GM23248 (cell line): Measurements from ENCODE around the gene RIPK3. TPM values are rescaled to one million over a fixed set of nuclear protein-coding genes. Genes with fewer than 3 reads are reported as not detected.

Experiments
- DNase-seq: peaks from one replicate; pipeline ENCODE4 v3.0.0-alpha.2; 2015
- H2AFZ ChIP-seq: fragments of 200-600 bp; sonication (generic); 2 replicates; pipeline ENCODE4 v1.6.1; 2016; ENCODE audit warnings: antibody characterized with exemption
- H3F3A ChIP-seq: fragments of 200-600 bp; sonication (generic); 2 replicates; pipeline ENCODE4 v1.6.1; 2016; ENCODE audit warnings: mild to moderate bottlenecking, antibody characterized with exemption, mixed run types; ENCODE audit not compliant: insufficient read depth
- H3K27ac ChIP-seq: fragments of 200-600 bp; sonication (generic); 2 replicates; pipeline ENCODE4 v1.5.1; 2016; ENCODE audit warnings: mild to moderate bottlenecking
- H3K27me3 ChIP-seq: fragments of 200-600 bp; sonication (generic); replicated peaks from 2 replicates; pipeline ENCODE4 v1.6.1; 2016; ENCODE audit warnings: mild to moderate bottlenecking; ENCODE audit not compliant: insufficient read depth
- H3K36me3 ChIP-seq: fragments of 200-600 bp; sonication (generic); 2 replicates; pipeline ENCODE4 v1.6.1; 2016; ENCODE audit warnings: low read depth, mild to moderate bottlenecking
- H3K4me1 ChIP-seq: fragments of 200-600 bp; sonication (generic); 2 replicates; pipeline ENCODE4 v1.6.1; 2016; ENCODE audit warnings: mild to moderate bottlenecking; ENCODE audit not compliant: insufficient read depth
- H3K4me2 ChIP-seq: fragments of 200-600 bp; sonication (generic); one replicate; pipeline ENCODE4 v1.6.1; 2016; ENCODE audit warnings: mild to moderate bottlenecking; ENCODE audit not compliant: unreplicated experiment
- H3K4me3 ChIP-seq: fragments of 200-600 bp; sonication (generic); 2 replicates; pipeline ENCODE4 v1.5.1; 2016; ENCODE audit warnings: mild to moderate bottlenecking
- H3K79me2 ChIP-seq: fragments of 200-600 bp; sonication (generic); 2 replicates; pipeline ENCODE4 v1.6.1; 2016; ENCODE audit warnings: mild to moderate bottlenecking; ENCODE audit not compliant: insufficient read depth
- H3K9ac ChIP-seq: fragments of 200-600 bp; sonication (generic); 2 replicates; pipeline ENCODE4 v1.6.1; 2016; ENCODE audit warnings: mild to moderate bottlenecking
- H3K9me2 ChIP-seq: fragments of 200-600 bp; sonication (generic); 2 replicates; pipeline ENCODE4 v1.6.1; 2016; ENCODE audit warnings: mixed run types, mild to moderate bottlenecking, moderate library complexity; ENCODE audit not compliant: insufficient read depth
- H3K9me3 ChIP-seq: fragments of 200-600 bp; sonication (generic); one replicate; pipeline ENCODE4 v1.6.1; 2017; ENCODE audit warnings: low read depth
- H4K20me1 ChIP-seq: fragments of 200-600 bp; sonication (generic); 2 replicates; pipeline ENCODE4 v1.6.0; 2016; ENCODE audit not compliant: insufficient read depth
- EZH2 ChIP-seq: fragments of 200-600 bp; sonication (generic); IDR thresholded peaks from 2 replicates; pipeline ENCODE4 v1.6.1; 2018; ENCODE audit warnings: antibody characterized with exemption, mild to moderate bottlenecking; ENCODE audit not compliant: insufficient read depth, poor library complexity, severe bottlenecking
- EZH2phosphoT487 ChIP-seq: fragments of 200-600 bp; sonication (generic); IDR thresholded peaks from 2 replicates; pipeline ENCODE4 v1.6.1; 2018; ENCODE audit warnings: antibody characterized with exemption, moderate library complexity, mild to moderate bottlenecking, low read depth; ENCODE audit not compliant: insufficient read depth
- WGBS, 2 experiments: methylation state at CpG; one replicate each; pipeline ENCODE4 v1.1.6; 2015 to 2017; ENCODE audit warnings: low lambda C conversion rate in 2 of 2, low coverage in 1 of 2; ENCODE audit errors: missing lambda C conversion rate in 2 of 2; 5-methylcytosine and 5-hydroxymethylcytosine counted together
- in situ Hi-C: fragments of 300-500 bp; cut with MboI; formaldehyde crosslinking; loops from 2 replicates; pipeline ENCODE4 v1.15.0; 2020
- polyA plus RNA-seq: library from polyadenylated mRNA; unstranded; fragments of >200 nt; fragmentation: Nextera tagmentation; extraction: Ambion mirVana; gene quantifications from 2 replicates; pipeline ENCODE4 v1.2.1, GENCODE V29; 2016
- total RNA-seq: library from RNA; depleted of rRNA; stranded (reverse); fragments of >200 nt; shearing (Covaris generic); gene quantifications from 2 replicates; pipeline ENCODE4 v1.2.3, GENCODE V29; 2014

Gene RIPK3
- total and polyA plus RNA-seq, 2 experiments from 2014 or later: 2.2 to 5.1 TPM

DNA sequence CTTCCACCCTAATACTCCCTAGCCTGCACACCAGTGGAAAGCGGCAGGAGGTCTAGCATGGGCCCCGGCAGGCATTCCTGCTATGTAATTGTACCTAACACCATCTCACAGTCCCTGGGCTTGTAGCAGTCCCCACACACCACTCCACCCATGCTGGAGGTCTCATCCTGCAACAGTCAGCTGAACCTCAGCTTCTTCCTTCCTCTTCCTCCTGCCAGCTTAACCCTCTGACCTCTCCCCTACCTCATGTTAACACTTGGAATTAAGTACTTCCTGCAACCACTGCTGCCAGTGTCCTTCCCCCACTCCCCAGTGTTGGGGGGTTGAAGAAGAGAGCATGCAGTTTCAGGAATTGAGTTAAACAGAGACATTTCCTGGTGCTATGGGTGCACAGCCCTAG, 12.5 kb downstream of the RIPK3 start:
- Histone ChIP-seq H3F3A (no peaks in the 10 kb centered on the region), H3K4me1 (no peaks in the 10 kb centered on the region), H3K9ac (no peak overlapping the region), H3K9me2 (no peaks in the 10 kb centered on the region), H3K36me3 (no peaks in the 10 kb centered on the region), H3K9me3 (no peaks in the 10 kb centered on the region), H3K4me2 (no peak overlapping the region), H2AFZ (no peak overlapping the region), H3K27me3 (no peaks in the 10 kb centered on the region), H3K27ac (no peak overlapping the region), H3K79me2 (no peaks in the 10 kb centered on the region), H3K4me3 (no peak overlapping the region), H4K20me1 (no peaks in the 10 kb centered on the region)
- no peak for DNase-seq
- in situ Hi-C loops: no loop called here
- WGBS, 2 experiments: 29 to 49% methylated on average over 2 of the region's 2 CpGs
- no peak for TF ChIP-seq EZH2phosphoT487
- TF ChIP-seq EZH2: no peak

DNA sequence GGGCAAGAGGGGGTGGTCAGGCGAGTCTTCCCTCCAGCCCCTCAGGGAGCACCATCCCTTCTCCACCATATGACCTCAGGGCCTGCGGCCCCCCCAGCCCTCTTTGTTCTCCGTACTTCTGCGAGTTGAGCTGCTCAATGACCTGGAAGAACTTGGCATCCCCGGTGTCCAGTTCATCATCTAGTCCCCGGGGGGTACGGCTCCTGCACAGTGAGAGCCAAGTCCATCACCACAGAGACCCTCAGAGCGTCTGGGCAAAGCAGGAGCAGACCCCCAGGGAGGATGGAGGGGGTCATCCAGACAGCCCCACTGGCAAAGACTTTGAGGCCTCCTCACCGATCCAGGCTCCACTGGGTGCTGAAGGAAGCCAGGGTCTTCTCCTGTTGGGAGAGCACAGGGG, 13.8 kb downstream of the RIPK3 start:
- Histone ChIP-seq H3K79me2 (no peaks in the 10 kb centered on the region), H3F3A (no peaks in the 10 kb centered on the region), H3K9me3 (no peaks in the 10 kb centered on the region), H3K4me2 (no peak overlapping the region), H2AFZ (no peak overlapping the region), H3K4me3 (no peak overlapping the region), H3K27ac (no peak overlapping the region), H3K36me3 (no peaks in the 10 kb centered on the region), H3K9ac (no peak overlapping the region), H3K27me3 (no peaks in the 10 kb centered on the region), H4K20me1 (no peaks in the 10 kb centered on the region), H3K9me2 (no peaks in the 10 kb centered on the region), H3K4me1 (no peaks in the 10 kb centered on the region)
- no peak for DNase-seq
- 57 to 67% methylated on average over 8 to 9 of the region's 9 CpGs for WGBS, 2 experiments
- in situ Hi-C loops: no loop called here
- no peak for TF ChIP-seq EZH2phosphoT487
- TF ChIP-seq EZH2: no peak

DNA sequence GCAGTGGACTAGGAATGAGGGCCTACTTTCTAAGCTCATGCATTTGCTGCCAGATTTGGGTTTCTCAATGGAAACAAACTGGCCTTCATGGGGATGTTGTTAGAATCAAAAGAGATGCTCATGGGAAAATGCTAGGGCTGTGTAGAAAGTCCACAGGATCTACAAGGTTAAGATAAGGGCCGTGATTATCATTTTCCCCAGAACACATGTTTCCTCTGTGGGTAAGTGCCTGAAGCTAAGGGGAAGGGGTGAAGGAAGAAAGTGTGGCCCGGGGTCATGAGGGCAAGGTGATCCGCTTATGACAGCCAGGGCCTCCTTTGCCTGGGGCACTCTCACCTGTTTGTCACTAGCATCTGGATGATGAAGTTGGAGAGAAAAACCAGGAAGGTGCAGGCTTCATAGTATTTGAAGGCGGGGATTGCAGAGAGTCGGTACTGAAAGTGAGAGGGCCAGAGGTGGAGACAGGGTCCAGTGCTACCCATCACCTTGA, 14.7 kb downstream of the RIPK3 start:
- no peaks in the 10 kb centered on the region for H3F3A ChIP-seq
- no peak overlapping the region for H3K27ac ChIP-seq
- no peaks in the 10 kb centered on the region for H3K4me1 ChIP-seq
- no peaks in the 10 kb centered on the region for H4K20me1 ChIP-seq
- no peak overlapping the region for H3K4me3 ChIP-seq
- in situ Hi-C loops: no loop called here
- no peaks in the 10 kb centered on the region for H3K9me3 ChIP-seq
- no peak for DNase-seq
- 72 to 82% methylated on average over 5 of the region's 5 CpGs for WGBS, 2 experiments
- H2AFZ ChIP-seq: no peak overlapping the region
- no peaks in the 10 kb centered on the region for H3K36me3 ChIP-seq
- H3K27me3 ChIP-seq: no peaks in the 10 kb centered on the region; the same call in 1 of the 2 replicates
- H3K4me2 ChIP-seq: no peak overlapping the region
- no peaks in the 10 kb centered on the region for H3K79me2 ChIP-seq
- H3K9me2 ChIP-seq: no peaks in the 10 kb centered on the region
- TF ChIP-seq EZH2: no peak
- TF ChIP-seq EZH2phosphoT487: no peak
- H3K9ac ChIP-seq: no peak overlapping the region

DNA sequence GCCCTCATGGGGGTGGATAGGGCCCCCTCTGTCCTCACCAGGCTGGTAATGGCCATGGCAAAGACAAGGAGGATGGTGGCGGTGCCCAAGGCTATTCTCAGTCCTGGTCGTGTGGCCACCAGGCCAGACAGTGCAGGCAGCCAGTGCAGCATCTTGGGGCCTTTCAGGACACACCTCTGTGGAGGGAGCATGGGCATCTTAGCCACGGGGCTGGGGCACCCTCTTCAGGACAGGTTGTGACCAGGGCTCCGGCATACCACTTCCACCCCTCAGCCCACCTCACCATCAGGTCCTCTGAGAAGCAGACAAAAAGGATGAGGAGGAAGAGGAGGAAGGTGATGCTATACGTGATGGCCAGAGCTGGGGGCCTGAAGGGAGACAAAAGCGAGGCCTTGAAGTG, 15.8 kb downstream of the RIPK3 start:
- Histone ChIP-seq H3K4me1 (no peaks in the 10 kb centered on the region), H3K9me3 (no peaks in the 10 kb centered on the region), H3K4me2 (no peak overlapping the region), H3K9me2 (no peaks in the 10 kb centered on the region), H3K27me3 (no peaks in the 10 kb centered on the region; the same call in 1 of the 2 replicates), H3K27ac (no peak overlapping the region), H3K36me3 (no peaks in the 10 kb centered on the region), H3K4me3 (no peak overlapping the region), H3K9ac (no peak overlapping the region), H2AFZ (no peak overlapping the region), H3K79me2 (no peaks in the 10 kb centered on the region), H4K20me1 (no peaks in the 10 kb centered on the region), H3F3A (no peaks in the 10 kb centered on the region)
- in situ Hi-C loops: no loop called here
- no peak for DNase-seq
- TF ChIP-seq EZH2phosphoT487 (no peak), EZH2 (no peak)
- WGBS, 2 experiments: 62 to 65% methylated on average over 6 of the region's 6 CpGs

GRCh38 chr14:24323341-24323740, 16.4 kb downstream of the RIPK3 start:
- H3K9me3 ChIP-seq: no peaks in the 10 kb centered on the region
- WGBS, 2 experiments: 10% methylated on average over 3 of the region's 3 CpGs
- no peak overlapping the region for H2AFZ ChIP-seq
- no peaks in the 10 kb centered on the region for H3K36me3 ChIP-seq
- H3K4me1 ChIP-seq: no peaks in the 10 kb centered on the region
- H3K9me2 ChIP-seq: no peaks in the 10 kb centered on the region
- peak; percentile 39 for DNase-seq
- H4K20me1 ChIP-seq: no peaks in the 10 kb centered on the region
- H3K79me2 ChIP-seq: no peaks in the 10 kb centered on the region
- H3K27me3 ChIP-seq: no peaks in the 10 kb centered on the region; the same call in 1 of the 2 replicates
- H3K4me3 ChIP-seq: no peak overlapping the region
- no peak overlapping the region for H3K27ac ChIP-seq
- no peaks in the 10 kb centered on the region for H3F3A ChIP-seq
- H3K9ac ChIP-seq: no peak overlapping the region
- in situ Hi-C loops: no loop called here
- TF ChIP-seq EZH2 (no peak), EZH2phosphoT487 (no peak)
- H3K4me2 ChIP-seq: no peak overlapping the region
